ENCODE data around the gene SLC23A3.

DNA sequence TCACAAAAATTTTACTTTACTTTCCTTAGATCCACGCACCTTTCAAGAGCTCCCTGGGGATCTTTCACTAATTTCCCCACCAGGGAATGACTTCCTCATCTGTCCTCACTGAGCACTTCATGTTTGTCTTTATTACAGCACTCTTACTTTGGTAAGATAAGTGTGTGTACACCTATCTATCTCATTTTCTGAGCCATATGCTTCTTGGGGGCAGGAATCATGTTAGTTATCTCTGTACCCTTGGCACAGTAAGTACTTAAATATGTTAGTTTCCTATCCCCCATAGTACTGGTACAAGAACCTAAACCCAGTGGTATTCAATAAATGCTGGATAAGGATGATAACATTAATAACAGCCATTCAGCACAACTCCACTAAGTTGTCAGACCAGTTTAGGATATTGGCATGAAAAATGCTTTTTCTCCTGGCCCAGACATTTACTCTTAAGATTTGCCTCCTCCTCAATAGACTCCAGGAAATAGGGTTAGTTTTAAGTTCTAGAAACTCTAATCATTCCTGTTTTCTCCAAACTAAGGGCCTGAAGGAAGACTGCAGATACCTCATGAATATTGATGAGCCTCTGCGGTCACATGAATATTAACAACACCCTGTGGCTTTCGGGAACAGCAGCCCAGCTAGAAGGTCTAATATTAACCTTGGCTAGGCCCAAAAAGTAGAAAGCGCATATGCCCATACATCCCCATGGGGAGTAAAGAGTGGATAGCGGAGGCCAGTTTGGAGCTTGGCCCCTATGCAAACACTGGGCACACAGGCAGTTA lies 47.4 kb downstream of the SLC23A3 start:
- TF ChIP-seq, protein P1, sequence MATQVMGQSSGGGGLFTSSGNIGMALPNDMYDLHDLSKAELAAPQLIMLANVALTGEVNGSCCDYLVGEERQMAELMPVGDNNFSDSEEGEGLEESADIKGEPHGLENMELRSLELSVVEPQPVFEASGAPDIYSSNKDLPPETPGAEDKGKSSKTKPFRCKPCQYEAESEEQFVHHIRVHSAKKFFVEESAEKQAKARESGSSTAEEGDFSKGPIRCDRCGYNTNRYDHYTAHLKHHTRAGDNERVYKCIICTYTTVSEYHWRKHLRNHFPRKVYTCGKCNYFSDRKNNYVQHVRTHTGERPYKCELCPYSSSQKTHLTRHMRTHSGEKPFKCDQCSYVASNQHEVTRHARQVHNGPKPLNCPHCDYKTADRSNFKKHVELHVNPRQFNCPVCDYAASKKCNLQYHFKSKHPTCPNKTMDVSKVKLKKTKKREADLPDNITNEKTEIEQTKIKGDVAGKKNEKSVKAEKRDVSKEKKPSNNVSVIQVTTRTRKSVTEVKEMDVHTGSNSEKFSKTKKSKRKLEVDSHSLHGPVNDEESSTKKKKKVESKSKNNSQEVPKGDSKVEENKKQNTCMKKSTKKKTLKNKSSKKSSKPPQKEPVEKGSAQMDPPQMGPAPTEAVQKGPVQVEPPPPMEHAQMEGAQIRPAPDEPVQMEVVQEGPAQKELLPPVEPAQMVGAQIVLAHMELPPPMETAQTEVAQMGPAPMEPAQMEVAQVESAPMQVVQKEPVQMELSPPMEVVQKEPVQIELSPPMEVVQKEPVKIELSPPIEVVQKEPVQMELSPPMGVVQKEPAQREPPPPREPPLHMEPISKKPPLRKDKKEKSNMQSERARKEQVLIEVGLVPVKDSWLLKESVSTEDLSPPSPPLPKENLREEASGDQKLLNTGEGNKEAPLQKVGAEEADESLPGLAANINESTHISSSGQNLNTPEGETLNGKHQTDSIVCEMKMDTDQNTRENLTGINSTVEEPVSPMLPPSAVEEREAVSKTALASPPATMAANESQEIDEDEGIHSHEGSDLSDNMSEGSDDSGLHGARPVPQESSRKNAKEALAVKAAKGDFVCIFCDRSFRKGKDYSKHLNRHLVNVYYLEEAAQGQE (IDR thresholded peaks at IDR 0.05; ENCODE audit: low read depth), result no peak
- TF ChIP-seq EP300 (IDR thresholded peaks at IDR 0.05; ENCODE audit: borderline replicate concordance), result no peak
- no peak for TF ChIP-seq CEBPB (IDR thresholded peaks at IDR 0.05)

Data from Ishikawa (cell line).